ENCODE results near the gene RNPEP.
A peak's percentile ranks its signal among the peaks of the same experiment; 100 is the strongest.
"Not testable (repeated sequence)": the region's sequence is repeated elsewhere in the genome, so short reads cannot be mapped to it uniquely, and the experiment has no call there.

Gene RNPEP, protein sequence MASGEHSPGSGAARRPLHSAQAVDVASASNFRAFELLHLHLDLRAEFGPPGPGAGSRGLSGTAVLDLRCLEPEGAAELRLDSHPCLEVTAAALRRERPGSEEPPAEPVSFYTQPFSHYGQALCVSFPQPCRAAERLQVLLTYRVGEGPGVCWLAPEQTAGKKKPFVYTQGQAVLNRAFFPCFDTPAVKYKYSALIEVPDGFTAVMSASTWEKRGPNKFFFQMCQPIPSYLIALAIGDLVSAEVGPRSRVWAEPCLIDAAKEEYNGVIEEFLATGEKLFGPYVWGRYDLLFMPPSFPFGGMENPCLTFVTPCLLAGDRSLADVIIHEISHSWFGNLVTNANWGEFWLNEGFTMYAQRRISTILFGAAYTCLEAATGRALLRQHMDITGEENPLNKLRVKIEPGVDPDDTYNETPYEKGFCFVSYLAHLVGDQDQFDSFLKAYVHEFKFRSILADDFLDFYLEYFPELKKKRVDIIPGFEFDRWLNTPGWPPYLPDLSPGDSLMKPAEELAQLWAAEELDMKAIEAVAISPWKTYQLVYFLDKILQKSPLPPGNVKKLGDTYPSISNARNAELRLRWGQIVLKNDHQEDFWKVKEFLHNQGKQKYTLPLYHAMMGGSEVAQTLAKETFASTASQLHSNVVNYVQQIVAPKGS
- 21.7 to 41.6 (median 28.0) reads per million in 4 experiments for total RNA-seq

DNA sequence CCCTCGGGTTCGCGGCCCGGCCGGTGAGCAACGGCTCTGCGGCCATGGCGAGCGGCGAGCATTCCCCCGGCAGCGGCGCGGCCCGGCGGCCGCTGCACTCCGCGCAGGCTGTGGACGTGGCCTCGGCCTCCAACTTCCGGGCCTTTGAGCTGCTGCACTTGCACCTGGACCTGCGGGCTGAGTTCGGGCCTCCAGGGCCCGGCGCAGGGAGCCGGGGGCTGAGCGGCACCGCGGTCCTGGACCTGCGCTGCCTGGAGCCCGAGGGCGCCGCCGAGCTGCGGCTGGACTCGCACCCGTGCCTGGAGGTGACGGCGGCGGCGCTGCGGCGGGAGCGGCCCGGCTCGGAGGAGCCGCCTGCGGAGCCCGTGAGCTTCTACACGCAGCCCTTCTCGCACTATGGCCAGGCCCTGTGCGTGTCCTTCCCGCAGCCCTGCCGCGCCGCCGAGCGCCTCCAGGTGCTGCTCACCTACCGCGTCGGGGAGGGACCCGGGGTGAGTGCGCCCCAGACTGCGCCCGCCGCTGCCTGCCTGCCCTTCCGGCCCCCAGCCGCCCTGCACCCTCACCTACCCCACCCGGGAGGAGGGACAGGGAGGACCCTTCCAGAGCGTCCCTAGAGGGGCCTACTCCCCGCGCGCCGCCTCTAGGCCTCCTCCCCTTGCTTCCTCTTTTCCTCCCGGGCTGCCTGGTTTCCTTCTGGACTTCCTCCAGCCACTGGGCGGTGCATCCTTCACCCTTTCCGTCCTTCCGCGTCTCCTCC, at the start of gene RNPEP:
RNPEP (plus strand) TSS at position 26 of the 757 bp plus-strand sequence; CDS start at position 45, 19 bp downstream.
- peak; percentile 28 for DNase-seq

DNA sequence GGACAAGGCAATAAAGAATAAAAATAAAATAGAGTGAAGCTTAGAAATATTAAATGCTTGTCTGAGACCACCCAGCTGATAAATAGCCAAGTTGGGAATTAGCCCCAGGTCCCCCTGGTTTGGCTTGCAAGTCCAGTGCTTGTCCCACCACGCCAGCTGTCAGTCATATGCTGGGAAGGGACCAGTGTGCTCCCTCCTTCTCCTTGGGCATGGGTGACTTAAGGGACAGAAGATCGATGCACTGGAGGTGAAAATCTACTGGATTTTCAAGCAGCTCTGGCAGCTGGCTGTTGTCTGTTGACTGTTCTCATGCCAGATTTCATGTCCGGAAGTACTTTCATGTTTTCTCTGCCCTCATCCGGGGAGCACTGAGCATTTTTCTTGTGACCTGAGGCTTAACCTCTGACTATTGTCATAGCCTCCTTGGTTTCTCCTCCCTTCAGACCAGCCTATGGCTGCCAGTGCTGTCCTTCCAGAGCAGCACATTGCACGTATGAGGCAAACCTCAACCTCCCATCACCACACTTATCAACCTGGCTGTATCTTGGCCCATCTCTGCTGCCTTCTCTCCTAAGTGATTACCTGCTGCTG, 48.5 kb upstream of the RNPEP start:
- DNase-seq, result no peak

DNA sequence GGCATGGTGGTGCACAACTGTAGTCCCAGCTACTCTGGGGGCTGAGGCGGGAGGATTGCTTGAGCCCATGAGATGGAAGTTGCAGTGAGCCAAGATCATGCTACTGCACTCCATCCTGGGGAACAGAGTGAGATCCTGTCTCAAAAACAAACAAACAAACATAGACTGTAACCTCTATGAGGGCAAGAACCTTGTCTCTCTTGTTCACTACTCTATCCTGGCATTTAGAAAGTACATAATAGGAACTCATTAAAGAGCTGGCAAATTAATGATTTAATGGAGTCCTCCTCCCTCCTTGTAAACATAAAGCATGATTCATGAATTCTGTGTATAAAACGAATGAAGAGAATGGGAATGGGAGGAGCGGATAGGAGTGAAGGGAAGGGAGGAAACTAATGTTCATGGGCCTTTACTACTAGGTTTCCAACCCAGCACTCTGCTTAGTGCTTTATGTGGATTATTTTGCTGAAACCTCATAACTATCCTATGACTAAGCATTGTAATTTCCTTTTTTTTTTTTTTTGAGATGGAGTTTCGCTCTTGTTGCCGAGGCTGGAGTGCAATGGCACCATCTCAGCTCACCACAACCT, 44.7 kb upstream of the RNPEP start:
- DNase-seq, result no peak

DNA sequence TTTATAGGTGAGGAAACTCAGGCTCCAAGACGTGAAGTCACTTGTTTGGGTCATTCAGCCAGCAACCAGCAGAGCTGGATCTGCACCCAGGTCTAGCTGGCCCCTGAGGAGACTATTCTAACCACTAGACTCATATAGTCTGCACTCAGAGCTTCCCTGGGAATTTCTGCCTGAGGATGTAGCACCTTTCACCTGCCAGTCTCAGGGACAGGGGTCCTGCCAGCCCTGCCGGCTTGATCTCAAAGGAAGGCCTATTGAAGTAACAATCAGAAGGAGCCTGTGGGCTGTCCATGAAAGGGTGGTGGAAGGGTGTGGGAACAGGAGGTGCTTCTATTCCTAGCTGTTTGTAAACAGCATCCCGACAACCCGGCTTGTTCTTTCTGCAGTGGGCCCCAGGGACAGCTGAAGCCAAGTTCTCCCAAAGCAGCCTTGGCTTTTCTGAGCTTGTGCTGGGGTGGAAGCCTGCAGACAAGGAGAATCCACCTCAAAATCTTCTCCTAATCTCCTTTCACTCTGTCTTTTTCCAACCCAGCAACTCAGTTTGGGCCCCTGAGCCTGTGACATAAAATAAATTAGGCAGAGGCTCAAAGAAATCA, 43.9 kb upstream of the RNPEP start:
- no peak for DNase-seq

DNA sequence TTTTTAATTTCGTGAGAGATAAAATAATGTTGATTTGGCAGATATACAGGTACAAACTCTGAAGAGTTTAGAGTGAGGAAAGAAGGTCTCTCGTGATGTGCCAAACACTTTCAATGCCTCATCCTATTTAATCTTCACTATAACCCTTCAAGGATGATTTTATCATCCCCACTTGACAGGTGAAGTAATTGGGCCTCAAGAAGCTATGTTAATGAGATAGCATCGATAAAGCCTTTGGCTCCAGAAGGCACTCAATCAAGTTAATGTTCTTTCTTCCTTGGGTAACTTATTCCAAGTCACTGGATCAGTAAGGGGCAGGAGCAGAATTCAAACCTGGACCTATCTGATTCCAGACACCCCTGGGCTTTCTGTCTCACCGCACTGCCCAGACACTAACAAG, 43.3 kb upstream of the RNPEP start:
- no peak for DNase-seq

DNA sequence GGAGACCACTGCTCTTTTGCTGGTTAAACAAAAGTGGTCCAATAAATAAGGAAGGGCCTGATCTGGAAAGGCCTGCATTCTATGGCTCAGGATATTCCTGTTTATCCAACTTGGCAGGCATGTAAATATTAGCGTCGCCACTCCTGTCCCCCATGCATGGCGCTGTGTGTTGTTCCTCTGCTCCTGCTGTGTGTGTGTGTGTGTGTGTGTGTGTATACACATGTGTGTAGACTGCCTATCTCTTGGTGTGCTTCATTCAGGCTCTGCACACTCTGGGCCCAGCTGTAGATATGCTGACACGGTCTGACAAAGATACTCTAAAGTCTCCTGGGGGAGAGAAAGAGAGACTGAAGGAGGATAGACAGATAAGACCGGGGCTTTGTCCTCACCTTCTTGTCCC, 42.9 kb upstream of the RNPEP start:
- no peak for DNase-seq

DNA sequence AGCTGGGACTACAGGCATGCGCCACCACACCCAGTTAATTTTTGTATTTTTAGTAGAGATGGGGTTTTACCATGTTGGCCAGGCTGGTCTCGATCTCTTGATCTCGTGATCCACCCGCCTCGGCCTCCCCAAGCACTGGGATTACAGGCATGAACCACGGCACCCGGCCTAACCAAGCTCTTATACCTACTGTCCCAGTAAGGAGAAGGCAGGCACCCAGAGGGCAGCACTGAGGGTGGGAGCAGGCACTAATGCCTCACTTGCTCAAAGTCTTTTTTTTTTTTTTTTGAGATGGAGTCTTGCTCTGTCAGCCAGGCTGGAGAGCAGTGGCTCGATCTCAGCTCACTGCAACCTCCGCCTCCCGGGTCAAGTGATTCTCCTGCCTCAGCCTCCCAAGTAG, 42.1 kb upstream of the RNPEP start:
- DNase-seq, result not testable (repeated sequence)

DNA sequence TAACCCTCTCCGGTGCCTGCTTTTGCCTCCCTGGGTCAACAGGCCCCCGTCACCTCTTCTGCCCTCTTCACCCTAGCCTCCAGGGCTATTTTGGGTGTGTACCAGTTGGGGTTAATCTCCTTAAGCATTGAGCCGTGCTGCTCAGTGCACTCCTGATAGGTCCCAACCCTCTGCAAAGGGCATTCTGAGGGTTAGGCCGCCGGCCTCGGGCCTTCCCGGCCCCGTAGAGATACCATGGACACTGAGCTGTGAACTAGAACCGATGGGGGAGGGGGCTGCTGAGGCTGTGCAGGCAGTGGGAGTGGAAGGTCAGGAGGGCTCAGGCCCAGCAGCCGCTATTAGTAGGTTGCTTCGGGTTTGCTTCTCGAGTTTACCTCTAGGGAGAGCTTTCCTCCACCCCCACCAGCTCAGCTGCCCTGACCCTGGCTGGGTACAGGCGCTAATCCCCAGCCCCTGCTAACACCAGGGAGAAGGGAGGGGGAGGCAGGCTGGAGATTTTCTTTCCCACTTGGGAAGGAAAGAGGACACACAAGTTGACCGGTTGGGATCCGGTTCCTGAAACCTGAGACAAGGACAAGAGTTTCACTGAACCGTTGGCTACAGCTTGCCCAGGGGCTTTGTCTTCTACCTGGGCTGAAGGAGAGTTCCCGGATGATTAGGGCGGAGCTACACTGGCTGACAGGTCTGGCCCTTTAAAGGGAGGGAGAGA, 40.9 kb upstream of the RNPEP start:
- DNase-seq, result no peak

DNA sequence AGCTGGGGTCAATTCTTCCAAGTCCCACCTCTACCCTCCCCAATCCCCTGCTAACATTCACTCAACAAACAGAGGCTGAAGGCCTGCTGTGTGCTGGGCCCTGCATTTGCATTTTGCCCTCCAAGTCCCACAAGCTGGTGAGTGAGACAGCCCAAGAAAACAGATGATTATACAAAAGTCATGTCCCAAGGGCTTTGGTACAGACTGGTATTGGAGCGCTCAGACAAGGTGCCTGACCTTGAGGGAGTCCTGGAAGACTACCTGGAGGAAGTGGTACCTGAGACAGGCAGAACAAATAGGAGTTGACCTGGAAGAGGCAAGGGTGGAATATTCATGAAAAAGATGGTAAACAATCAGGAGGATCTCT, 40.3 kb upstream of the RNPEP start:
- DNase-seq, result no peak

DNA sequence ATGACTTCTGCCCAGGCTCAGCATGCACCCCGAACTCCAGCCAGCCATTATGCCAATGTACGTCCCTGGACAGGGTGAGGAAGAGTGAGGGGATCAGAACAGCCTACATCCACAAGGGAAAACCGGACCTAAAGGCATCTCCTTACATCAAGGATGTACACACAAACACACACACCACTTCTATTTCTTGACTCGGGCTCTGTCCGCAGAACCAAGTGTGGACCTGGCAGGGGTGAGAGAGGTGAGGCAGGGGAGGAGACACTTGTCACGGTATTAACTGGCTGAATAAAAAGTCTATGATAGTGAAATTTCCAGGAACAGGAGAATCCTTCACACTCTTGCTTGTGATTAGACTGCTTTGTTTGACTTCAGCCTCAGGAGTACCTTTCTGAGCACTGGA, 38.4 kb upstream of the RNPEP start:
- no peak for DNase-seq

DNA sequence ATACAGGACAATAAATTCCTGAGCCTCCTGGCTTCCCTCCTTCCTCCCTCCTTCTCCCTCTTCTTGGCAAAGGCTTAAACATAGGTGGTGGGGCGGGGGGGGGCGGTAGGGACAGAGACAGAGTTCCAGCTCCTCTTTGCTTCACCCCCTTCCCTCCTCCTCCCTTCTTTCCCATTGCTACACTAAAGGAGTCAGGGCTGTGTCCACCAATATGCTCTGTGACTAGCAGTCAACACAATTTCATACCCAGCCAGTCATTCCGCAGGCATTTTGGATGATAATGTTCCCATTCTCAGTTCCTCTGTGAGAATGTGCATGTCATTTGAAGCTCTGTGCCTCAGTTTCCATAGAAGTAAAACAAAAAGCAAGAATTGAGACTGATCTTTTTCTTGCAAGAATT, 37.8 kb upstream of the RNPEP start:
- DNase-seq, result no peak

DNA sequence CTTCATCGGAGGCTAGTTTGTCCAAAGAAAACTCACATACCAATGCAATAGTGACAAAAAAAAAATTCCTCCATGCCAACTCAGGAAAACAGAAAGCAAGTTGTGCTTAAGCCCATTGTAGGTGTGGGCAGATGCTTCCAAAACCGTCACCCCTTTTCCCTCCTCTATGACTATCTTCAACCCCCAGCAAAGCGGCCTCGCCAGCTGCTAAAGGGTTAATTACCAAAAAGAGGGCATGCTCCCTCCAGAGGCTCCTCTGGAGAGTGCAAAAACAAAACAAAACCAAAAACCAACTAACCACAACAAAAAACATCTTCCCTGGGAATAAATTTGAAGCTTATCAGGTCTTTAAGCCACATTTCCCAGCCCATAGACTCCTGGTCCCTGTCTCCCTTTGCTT, 37.3 kb upstream of the RNPEP start:
- no peak for DNase-seq

DNA sequence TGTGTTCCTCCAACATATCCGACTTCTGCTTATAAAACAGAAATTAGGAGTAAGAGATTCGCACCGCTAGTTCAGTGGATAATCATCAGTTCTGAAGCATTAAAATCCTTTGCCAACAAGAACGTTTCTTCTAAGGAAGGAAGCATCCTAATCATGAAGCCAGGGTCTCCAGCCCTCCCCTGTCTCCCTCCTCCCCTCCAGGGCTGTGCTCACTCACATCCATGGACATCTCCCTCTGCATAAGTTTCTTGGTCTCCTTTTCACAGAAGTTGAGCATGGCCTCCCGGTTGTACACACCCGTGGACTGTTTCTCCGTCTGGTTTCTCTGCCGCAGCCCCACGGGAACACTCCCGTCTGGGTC, 36.6 kb upstream of the RNPEP start:
- no peak for DNase-seq

DNA sequence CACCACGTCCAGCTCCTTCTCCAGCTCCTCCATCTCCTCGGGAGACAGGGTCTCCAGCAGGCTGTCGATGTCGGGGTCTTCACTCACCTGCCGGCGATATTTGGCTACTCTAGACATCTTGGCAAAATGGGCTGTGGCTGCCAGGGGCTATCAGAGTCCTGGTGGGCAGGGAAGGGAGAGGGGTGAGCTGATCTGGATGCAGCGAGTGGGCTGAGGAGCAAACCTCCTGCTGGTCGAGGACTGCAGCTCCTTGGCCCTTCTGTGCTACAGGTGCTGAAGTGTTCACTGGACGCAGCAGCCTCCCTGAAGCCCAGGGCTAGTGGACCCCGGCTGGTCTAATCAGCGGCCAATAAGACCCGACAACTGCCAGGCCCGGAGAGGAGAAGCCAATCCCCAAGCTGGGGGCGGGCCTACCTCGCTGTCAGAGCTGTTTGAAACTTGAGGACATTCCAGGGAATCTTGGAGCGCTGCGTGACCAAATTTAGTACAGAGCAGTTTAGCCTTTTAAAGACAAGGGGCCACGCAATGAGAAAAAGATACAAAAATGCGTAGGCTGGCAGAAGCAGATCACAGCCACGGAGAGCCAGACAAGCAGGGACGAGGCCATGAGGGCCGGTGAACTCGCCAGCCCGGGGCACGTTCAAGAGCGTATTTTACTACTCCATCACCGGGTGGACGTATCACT, 36.1 kb upstream of the RNPEP start, which contains the start of gene LMOD1:
LMOD1 (minus strand) TSS at position 325 of the 685 bp plus-strand sequence; CDS start at position 117, 208 bp downstream.
- DNase-seq, result no peak

DNA sequence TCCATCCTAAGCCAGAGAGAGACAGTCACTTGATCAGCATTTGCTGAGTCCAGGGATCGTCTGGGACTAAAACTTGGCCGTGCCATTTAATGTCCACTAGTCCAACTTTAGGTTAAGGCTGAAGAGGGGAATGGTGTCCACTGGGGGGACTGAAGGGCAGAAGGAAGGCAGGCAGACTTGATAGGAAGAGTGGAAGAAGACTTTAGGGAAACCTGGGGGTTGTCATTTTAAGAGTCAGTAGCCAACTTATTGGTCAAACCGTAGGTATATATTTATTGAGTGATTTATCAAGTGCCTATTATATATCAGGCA, 34.8 kb upstream of the RNPEP start:
- no peak for DNase-seq

DNA sequence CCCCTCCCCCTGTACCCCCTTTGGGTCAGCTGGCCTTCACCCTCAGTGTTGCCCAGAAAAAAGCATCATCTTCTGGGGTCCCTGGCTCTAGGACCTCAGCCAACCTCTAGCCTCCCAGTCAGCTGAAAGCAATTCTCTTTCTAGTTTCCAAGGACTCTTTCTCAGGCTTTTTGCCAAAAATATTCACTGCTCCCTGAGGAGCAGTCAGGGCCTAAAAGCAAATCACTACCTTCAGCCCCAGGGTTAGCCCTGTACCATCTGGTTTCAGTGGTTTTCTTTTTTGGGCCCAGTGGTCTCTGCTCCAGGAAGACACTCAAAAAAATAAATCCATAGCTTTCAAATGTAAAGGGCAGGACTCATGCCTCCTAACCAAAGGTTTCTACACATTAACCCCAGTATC, 33.0 kb upstream of the RNPEP start:
- no peak for DNase-seq

DNA sequence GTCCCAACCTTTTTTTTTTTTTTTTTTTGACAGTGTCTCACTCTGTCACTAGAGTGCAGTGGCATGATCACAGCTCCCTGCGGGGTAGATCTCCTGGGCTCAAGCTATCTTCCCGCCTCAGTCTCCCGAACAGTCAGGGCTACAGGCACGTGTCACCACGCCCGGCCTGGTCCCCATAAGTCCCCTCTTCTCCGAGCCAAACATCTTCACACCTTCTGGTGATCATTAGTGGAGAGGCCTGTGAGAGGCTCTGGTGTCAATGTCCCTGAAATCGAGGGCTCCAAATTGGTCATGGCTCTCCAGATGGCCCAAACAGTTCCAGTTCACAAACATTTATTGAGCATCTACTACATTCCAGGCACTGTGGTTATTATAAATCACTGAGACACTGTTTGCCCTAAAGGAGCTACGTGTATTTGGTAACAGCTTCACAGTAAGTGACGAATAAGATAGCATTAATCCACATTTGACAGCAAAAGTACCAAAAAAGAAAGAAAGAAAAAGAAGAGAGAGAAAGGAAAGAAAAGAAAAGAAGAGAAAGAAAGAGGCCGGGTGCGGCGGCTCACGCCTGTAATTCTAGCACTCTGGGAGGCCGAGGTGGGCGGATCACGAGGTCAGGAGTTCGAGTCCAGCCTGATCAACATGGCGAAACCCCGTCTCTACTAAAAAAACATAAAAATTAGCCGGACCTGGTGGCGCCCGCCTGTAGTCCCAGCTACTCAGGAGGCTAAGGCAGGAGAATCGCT, 28.0 kb upstream of the RNPEP start:
- DNase-seq, result no peak

DNA sequence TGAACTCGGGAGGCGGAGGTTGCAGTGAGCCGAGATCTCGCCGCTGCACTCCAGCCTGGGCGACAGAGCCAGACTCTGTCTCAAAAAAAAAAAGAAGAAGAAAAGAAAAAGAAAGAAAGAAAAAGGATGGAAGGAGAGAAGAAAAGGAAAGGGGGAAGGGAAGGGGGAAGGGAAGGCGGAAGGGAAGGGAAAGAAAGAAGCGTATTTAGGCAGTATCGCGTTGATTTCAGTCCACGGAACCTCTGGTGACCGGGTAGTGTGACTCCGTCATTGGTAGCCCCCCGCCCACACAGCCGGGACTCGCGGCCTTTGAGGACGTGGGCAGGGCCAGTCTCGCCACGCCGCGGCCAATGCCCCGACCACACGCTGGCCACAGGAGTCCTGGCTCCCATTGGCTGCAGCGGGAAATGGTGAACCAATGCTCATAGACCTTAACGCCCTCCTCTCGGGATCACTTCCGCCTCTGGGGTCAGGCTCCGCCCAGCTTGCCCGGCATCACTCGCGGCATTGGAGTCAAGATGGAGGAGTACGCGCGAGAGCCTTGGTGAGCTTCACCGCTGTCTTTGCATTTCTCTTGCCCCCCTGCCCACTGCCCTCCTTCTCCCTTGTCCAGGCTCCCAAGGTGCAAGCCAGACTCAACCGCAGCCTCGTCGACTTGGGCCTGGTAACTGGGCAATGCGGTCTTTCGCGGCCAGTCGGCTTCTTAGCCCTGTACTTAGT, 27.3 kb upstream of the RNPEP start, which contains the start of gene TIMM17A:
TIMM17A (plus strand) TSS at position 495 of the 720 bp plus-strand sequence; CDS start at position 519, 24 bp downstream.
- DNase-seq, result peak; percentile 89

DNA sequence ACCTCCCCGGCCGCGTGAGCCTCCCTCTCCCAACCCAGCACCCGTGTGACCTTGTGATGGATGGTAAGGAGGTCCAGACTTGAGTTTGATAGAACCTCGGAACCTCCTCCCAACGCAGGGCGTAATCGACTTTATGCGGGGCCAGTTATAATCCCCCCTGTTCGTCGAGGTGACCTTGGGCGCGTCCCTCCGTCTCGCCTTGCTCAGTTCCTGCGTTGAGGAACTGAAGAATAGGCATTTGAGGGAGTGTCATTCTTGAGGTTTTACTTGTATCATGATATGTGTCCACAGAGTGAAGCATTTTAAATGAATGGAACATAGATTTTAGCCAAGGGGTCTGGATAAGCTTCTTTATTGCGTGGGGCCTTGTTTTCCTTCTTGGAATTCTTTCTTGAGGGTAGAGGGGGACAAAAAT, 26.7 kb upstream of the RNPEP start:
- DNase-seq, result peak; percentile 46

DNA sequence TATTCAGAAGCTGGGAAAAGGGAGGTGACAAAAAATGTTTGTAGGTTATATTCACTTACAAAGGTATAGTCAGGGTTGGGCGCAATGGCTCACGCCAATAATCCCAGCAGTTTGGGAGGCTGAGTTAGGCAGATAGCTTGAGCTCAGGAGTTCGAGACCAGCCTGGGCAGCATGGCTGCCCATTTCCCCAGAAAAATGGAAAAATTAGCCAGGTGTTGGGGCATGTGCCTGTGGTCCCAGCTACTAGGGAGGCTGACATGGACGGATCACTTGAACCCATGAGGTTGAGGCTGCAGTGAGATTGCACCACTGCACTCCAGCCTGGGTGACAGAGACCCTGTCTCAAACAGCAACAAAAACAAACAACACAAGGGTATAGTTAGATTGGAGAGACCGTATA, 24.1 kb upstream of the RNPEP start:
- DNase-seq, result no peak
